Measurements from ENCODE around the gene NHLRC1. TPM values are rescaled to one million over a fixed set of nuclear protein-coding genes. Genes with fewer than 3 reads are reported as not detected.

The NHLRC1 gene
- total and polyA plus RNA-seq, 2 of the 13 experiments (the other 11 are each of a cell fraction or from before 2014, with no cell fraction given): 0.04 to 0.11 TPM

GRCh38 chr6:18088419-18089296 is 33.8 kb downstream of the NHLRC1 start:
- Histone ChIP-seq H3K36me3 (replicated peaks in 1 of 2; ENCODE audit: control insufficient read depth in 1 of 2, insufficient read depth in 2 of 2, low read length in 2 of 2) (no peaks in the 10 kb centered on the region), H3K79me2 (ENCODE audit: insufficient read depth, low read length) (no peaks in the 10 kb centered on the region), H2AFZ (ENCODE audit: low read length) (no peak overlapping the region), H3K4me3 (replicated peaks in 1 of 3; ENCODE audit: insufficient read depth in 1 of 3, low read depth in 2 of 3, low read length in 3 of 3) (no peak overlapping the region), H4K20me1 (ENCODE audit: insufficient read depth, low read length) (no peaks in the 10 kb centered on the region), H3K4me1 (ENCODE audit: insufficient read depth, low read length) (no peaks in the 10 kb centered on the region), H3K4me2 (ENCODE audit: low read depth, low read length) (no peak overlapping the region), H3K27ac (ENCODE audit: extremely low read length, insufficient read depth, low read length) (no peak overlapping the region), H3K9me3 (ENCODE audit: low read length) (peaks cover 18% of the 10 kb centered on the region; the same call in 1 of the 2 replicates), H3K27me3 (ENCODE audit: control insufficient read depth in 1 of 2, insufficient read depth in 2 of 2, low read length in 2 of 2) (no peaks in the 10 kb centered on the region), H3K9ac (ENCODE audit: insufficient read depth, low read depth, low read length) (no peak overlapping the region)
- ChIA-PET CTCF (ENCODE audit: low intra/inter-chr PET ratio, low total read pairs) (no interaction called here), POLR2A (no interaction called here)
- WGBS (ENCODE audit: low lambda C conversion rate): 3% methylated on average over 5 of the region's 5 CpGs
- in situ Hi-C loops (cut with HindIII; ENCODE audit: extremely low pct_ligation_motif_present, low pct_unique_long_range_greater_than_20kb): no loop called here
- FAIRE-seq: no peak
- BruUV-seq (replicated peaks): no TSS peak
- ATAC-seq: no peak
- no peak for DNase-seq (ENCODE audit: low spot score)
- intact Hi-C loops (cut with micrococcal nuclease; ENCODE audit: unreplicated experiment): no loop called here
- TF ChIP-seq CREB1 (IDR thresholded peaks at IDR 0.05) (no peak), CREB1 (CRISPR knock-in tag; IDR thresholded peaks at IDR 0.05) (no peak), SMAD3 (CRISPR knock-in tag; IDR thresholded peaks at IDR 0.05) (no peak), GLMP (CRISPR knock-in tag; IDR thresholded peaks at IDR 0.05; ENCODE audit: borderline replicate concordance) (no peak), PRPF4 (IDR thresholded peaks at IDR 0.05; ENCODE audit: low read depth, low read length, poor library complexity, severe bottlenecking) (no peak), ZNF350 (CRISPR knock-in tag; IDR thresholded peaks at IDR 0.05; ENCODE audit: borderline replicate concordance, low read depth) (no peak), NR2C2 (CRISPR knock-in tag; IDR thresholded peaks at IDR 0.05; ENCODE audit: borderline replicate concordance) (no peak), CTCF (CRISPR knock-in tag; IDR thresholded peaks at IDR 0.05) (no peak), SATB2 (CRISPR knock-in tag; IDR thresholded peaks at IDR 0.05) (no peak), CERS6 (CRISPR knock-in tag; IDR thresholded peaks at IDR 0.05) (no peak), PRMT3 (CRISPR knock-in tag; IDR thresholded peaks at IDR 0.05; ENCODE audit: borderline replicate concordance, low read depth) (no peak), PTBP1 (IDR thresholded peaks at IDR 0.05; ENCODE audit: low read depth, low read length, poor library complexity, severe bottlenecking) (no peak), SRSF4 (IDR thresholded peaks at IDR 0.05; ENCODE audit: low read depth, low read length, poor library complexity, severe bottlenecking) (no peak), FOXP1 (IDR thresholded peaks at IDR 0.05) (no peak), FOXP1 (CRISPR knock-in tag; IDR thresholded peaks at IDR 0.05) (no peak), BATF2 (CRISPR knock-in tag; IDR thresholded peaks at IDR 0.05) (no peak), ZNF766 (CRISPR knock-in tag; IDR thresholded peaks at IDR 0.05; ENCODE audit: borderline replicate concordance) (no peak), ZNF143 (CRISPR knock-in tag; IDR thresholded peaks at IDR 0.05) (no peak), MTA1 (CRISPR knock-in tag; IDR thresholded peaks at IDR 0.05; ENCODE audit: borderline replicate concordance) (no peak), ZNF761 (CRISPR knock-in tag; conservative IDR thresholded peaks at IDR 0.05) (no peak), ZNF205 (CRISPR knock-in tag; IDR thresholded peaks at IDR 0.05) (no peak)
